Measurements from ENCODE around the gene DEPP1. TPM values are rescaled to one million over a fixed set of nuclear protein-coding genes. Genes with fewer than 3 reads are reported as not detected.

Gene DEPP1
- total RNA-seq, 1 experiment from 2014 or later = 0.54 TPM

GRCh38 chr10:44961931-44962750 is 16.5 kb downstream of the DEPP1 start:
- H3K9me3 ChIP-seq (ENCODE audit: low read depth, low read length, poor library complexity, severe bottlenecking) = no peaks in the 10 kb centered on the region
- no peak overlapping the region for H3K4me3 ChIP-seq (ENCODE audit: low read depth, low read length, poor library complexity, severe bottlenecking)
- H3K4me1 ChIP-seq (ENCODE audit: insufficient read depth, low read length, poor library complexity, severe bottlenecking) = peaks cover 13% of the 10 kb centered on the region
- DNase-seq (ENCODE audit: low spot score) = no peak
- CTCF ChIA-PET = no interaction called here
- no peaks in the 10 kb centered on the region for H3K27me3 ChIP-seq (replicated peaks; ENCODE audit: insufficient read depth, low read depth, low read length, poor library complexity)
- TF ChIP-seq EZH2 (IDR thresholded peaks at IDR 0.05; ENCODE audit: borderline replicate concordance, low read depth, low read length, poor library complexity, severe bottlenecking) (no peak), CTCF (conservative IDR thresholded peaks at IDR 0.05; ENCODE audit: low read depth, low read length) (no peak)
- BruUV-seq (replicated peaks) = no TSS peak
- POLR2A ChIA-PET (ENCODE audit: low non-redundant PET) = interaction anchor here (0.6 kb wide), 2 partner anchors 99 to 344 kb away, joined by 3 read pairs; no protein-coding TSS in a partner anchor
- intact Hi-C loops (cut with micrococcal nuclease; ENCODE audit: unreplicated experiment) = no loop called here
- no peaks in the 10 kb centered on the region for H3K36me3 ChIP-seq (ENCODE audit: insufficient read depth, low read length, poor library complexity, severe bottlenecking)
- H3K27ac ChIP-seq (ENCODE audit: low read depth, low read length, poor library complexity, severe bottlenecking) = no peak overlapping the region

- TF ChIP-seq EZH2 (IDR thresholded peaks at IDR 0.05; ENCODE audit: borderline replicate concordance, low read depth, low read length, poor library complexity, severe bottlenecking) (no peak), CTCF (conservative IDR thresholded peaks at IDR 0.05; ENCODE audit: low read depth, low read length) (no peak)
- DNase-seq (ENCODE audit: low spot score) = no peak
- no TSS peak for BruUV-seq (replicated peaks)
- POLR2A ChIA-PET (ENCODE audit: low non-redundant PET) = interaction anchor here (0.6 kb wide), 1 partner anchor 100 kb away, joined by 3 read pairs; no protein-coding TSS in a partner anchor
- Histone ChIP-seq H3K27ac (ENCODE audit: low read depth, low read length, poor library complexity, severe bottlenecking) (no peak overlapping the region), H3K36me3 (ENCODE audit: insufficient read depth, low read length, poor library complexity, severe bottlenecking) (no peaks in the 10 kb centered on the region), H3K9me3 (ENCODE audit: low read depth, low read length, poor library complexity, severe bottlenecking) (no peaks in the 10 kb centered on the region), H3K4me3 (ENCODE audit: low read depth, low read length, poor library complexity, severe bottlenecking) (no peak overlapping the region), H3K27me3 (replicated peaks; ENCODE audit: insufficient read depth, low read depth, low read length, poor library complexity) (no peaks in the 10 kb centered on the region), H3K4me1 (ENCODE audit: insufficient read depth, low read length, poor library complexity, severe bottlenecking) (peaks cover 13% of the 10 kb centered on the region)
- intact Hi-C loops (cut with micrococcal nuclease; ENCODE audit: unreplicated experiment) = no loop called here
- CTCF ChIA-PET = no interaction called here
These were observed 17.4 kb downstream of the DEPP1 start for GRCh38 chr10:44961230-44961571.

GRCh38 chr10:44960482-44961229 is 18.0 kb downstream of the DEPP1 start:
- Histone ChIP-seq H3K36me3 (ENCODE audit: insufficient read depth, low read length, poor library complexity, severe bottlenecking) (no peaks in the 10 kb centered on the region), H3K27ac (ENCODE audit: low read depth, low read length, poor library complexity, severe bottlenecking) (no peak overlapping the region), H3K9me3 (ENCODE audit: low read depth, low read length, poor library complexity, severe bottlenecking) (no peaks in the 10 kb centered on the region), H3K4me3 (ENCODE audit: low read depth, low read length, poor library complexity, severe bottlenecking) (no peak overlapping the region), H3K27me3 (replicated peaks; ENCODE audit: insufficient read depth, low read depth, low read length, poor library complexity) (no peaks in the 10 kb centered on the region), H3K4me1 (ENCODE audit: insufficient read depth, low read length, poor library complexity, severe bottlenecking) (peaks cover 13% of the 10 kb centered on the region)
- TF ChIP-seq CTCF (conservative IDR thresholded peaks at IDR 0.05; ENCODE audit: low read depth, low read length) = no peak
- TF ChIP-seq EZH2 (IDR thresholded peaks at IDR 0.05; ENCODE audit: borderline replicate concordance, low read depth, low read length, poor library complexity, severe bottlenecking) = no peak
- POLR2A ChIA-PET (ENCODE audit: low non-redundant PET) = no interaction called here
- no TSS peak for BruUV-seq (replicated peaks)
- intact Hi-C loops (cut with micrococcal nuclease; ENCODE audit: unreplicated experiment) = no loop called here
- DNase-seq (ENCODE audit: low spot score) = no peak
- CTCF ChIA-PET = no interaction called here

Measured in A673 (cell line).